ENCODE measurements around the gene MAB21L1. TPM values are rescaled to one million over a fixed set of nuclear protein-coding genes. Genes with fewer than 3 reads are reported as not detected.

The MAB21L1 gene
- total RNA-seq, 4 donors from 2014 or later = 0.31 to 2.0 (median 0.37) TPM; not detected in 1

DNA sequence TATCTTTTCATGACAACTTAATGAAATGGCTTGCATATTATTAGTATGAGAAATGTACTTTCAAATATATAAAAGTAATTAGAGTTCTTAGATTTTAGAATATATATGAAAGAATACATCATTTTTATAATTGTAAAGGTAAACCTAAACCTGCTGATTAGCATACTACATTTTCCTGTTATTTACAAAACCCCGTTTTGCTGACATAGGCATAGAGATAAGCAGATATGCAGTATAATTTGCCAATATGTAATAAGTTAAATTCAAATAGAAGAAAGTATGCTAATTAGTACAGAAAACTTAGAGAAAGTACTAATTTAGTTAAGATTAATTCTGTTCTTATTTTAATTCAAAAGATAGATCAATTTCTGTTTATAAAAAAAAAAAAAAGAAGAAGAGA lies 21.5 kb downstream of the MAB21L1 start:
- DNase-seq (ENCODE audit: low spot score) = no peak

DNA sequence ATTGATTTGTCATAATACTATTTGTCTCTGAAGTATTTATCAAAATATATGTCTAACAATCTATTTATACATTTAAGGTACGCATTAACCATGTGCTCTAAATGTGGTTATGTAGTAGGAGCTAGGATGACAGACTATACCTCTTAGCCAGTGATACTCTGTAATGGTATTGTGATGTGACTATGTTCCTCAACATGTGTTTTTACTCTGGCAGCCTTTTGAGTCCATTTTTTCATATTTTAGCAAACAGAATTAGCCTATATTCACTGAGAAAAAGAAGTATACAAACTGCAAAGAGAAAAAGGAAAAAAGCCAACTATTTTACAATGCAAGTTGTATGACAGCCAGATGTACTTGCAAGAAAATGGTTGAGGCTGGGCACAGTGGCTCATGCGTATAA lies 26.7 kb downstream of the MAB21L1 start:
- TF ChIP-seq, protein P1, sequence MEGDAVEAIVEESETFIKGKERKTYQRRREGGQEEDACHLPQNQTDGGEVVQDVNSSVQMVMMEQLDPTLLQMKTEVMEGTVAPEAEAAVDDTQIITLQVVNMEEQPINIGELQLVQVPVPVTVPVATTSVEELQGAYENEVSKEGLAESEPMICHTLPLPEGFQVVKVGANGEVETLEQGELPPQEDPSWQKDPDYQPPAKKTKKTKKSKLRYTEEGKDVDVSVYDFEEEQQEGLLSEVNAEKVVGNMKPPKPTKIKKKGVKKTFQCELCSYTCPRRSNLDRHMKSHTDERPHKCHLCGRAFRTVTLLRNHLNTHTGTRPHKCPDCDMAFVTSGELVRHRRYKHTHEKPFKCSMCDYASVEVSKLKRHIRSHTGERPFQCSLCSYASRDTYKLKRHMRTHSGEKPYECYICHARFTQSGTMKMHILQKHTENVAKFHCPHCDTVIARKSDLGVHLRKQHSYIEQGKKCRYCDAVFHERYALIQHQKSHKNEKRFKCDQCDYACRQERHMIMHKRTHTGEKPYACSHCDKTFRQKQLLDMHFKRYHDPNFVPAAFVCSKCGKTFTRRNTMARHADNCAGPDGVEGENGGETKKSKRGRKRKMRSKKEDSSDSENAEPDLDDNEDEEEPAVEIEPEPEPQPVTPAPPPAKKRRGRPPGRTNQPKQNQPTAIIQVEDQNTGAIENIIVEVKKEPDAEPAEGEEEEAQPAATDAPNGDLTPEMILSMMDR (IDR thresholded peaks at IDR 0.05) = no peak
- no peak for DNase-seq (ENCODE audit: low spot score)
- ATAC-seq (ENCODE audit: low FRiP score) = no peak

More for the DNA sequence above, 21.5 kb downstream of the MAB21L1 start:
- TF ChIP-seq, protein P1 (IDR thresholded peaks at IDR 0.05) = no peak
- no peak for ATAC-seq (ENCODE audit: low FRiP score)

DNA sequence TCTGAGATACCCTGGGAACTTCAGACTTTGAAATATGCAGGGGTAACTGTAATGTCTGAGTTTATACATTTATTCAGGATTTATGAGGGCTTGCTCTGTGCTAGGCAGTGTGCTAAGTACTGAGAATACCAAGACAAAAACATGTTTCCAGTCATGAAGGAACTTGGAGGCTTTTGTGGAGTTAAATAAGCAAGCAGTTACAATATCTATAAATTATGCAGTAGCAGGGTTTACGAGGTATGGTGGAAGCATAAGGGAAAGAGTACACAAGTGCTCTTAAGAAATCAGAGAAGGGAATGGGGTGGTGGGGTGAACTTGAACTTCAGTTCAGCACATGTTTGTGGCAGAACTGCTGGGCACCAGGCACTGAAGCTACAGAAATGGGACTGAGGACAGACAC lies 28.0 kb downstream of the MAB21L1 start:
- TF ChIP-seq, protein P1 (IDR thresholded peaks at IDR 0.05) = no peak
- no peak for DNase-seq (ENCODE audit: low spot score)
- ATAC-seq (ENCODE audit: low FRiP score) = no peak
